IMR-90 (cell line): ENCODE data around the gene TNS1. TPM values are rescaled to one million over a fixed set of nuclear protein-coding genes. Genes with fewer than 3 reads are reported as not detected.

Experiments used
- ATAC-seq: fragments of 200-7000 bp; cut with Tn5 transposase; 2 replicates; pipeline ENCODE4 v1.9.1; 2020; ENCODE audit warnings: low read depth, mild to moderate bottlenecking, moderate library complexity
- BruUV-seq: library from RNA; stranded (reverse); fragments of 400-500 nt; replicated peaks from 2 replicates; lab custom pipeline; 2021; lab: Mats Ljungman, UMichigan
- CTCF ChIA-PET: fragments of 300-600 bp; formaldehyde crosslinking; extraction: SDS; loops from one replicate; lab custom pipeline; 2021; ENCODE audit warnings: antibody characterized with exemption; lab: Yijun Ruan, JAX
- POLR2A ChIA-PET: fragments of 300-600 bp; sonication (Branson Sonifier 250); formaldehyde crosslinking; loops from one replicate; lab custom pipeline; 2022; ENCODE audit warnings: antibody characterized with exemption; ENCODE audit not compliant: unreplicated experiment; lab: Charles Lee
- DNase-seq: peaks from one replicate; pipeline ENCODE4 v3.0.0; 2013
- H2AFZ ChIP-seq: replicated peaks from 2 replicates; pipeline ENCODE3; 2013; ENCODE audit warnings: low read length, mild to moderate bottlenecking; ENCODE audit not compliant: poor library complexity
- H2AK5ac ChIP-seq: 2 replicates; pipeline ENCODE4 v1.6.1; 2013; ENCODE audit warnings: low read depth, low read length, inconsistent platforms
- H2AK9ac ChIP-seq: replicated peaks from 2 replicates; pipeline ENCODE3; 2013; ENCODE audit warnings: mild to moderate bottlenecking, low read depth, low read length, moderate library complexity; ENCODE audit not compliant: poor library complexity
- H2BK120ac ChIP-seq: 2 replicates; pipeline ENCODE4 v1.6.1; 2013; ENCODE audit warnings: low read depth, low read length, inconsistent platforms
- H2BK15ac ChIP-seq: 3 replicates; pipeline ENCODE4 v1.6.1; 2013; ENCODE audit warnings: low read depth, low read length, inconsistent platforms
- H2BK20ac ChIP-seq: 2 replicates; pipeline ENCODE4 v1.6.1; 2013; ENCODE audit warnings: low read depth, mild to moderate bottlenecking, inconsistent platforms, low read length, moderate library complexity
- H2BK5ac ChIP-seq: 2 replicates; pipeline ENCODE4 v1.6.1; 2013; ENCODE audit warnings: mild to moderate bottlenecking, low read depth, low read length, inconsistent platforms; ENCODE audit not compliant: poor library complexity, severe bottlenecking
- H3K14ac ChIP-seq: replicated peaks from 2 replicates; pipeline ENCODE4 v1.6.1; 2013; ENCODE audit warnings: low read depth, low read length, inconsistent platforms
- H3K18ac ChIP-seq: 2 replicates; pipeline ENCODE4 v1.6.1; 2013; ENCODE audit warnings: low read depth, low read length, control low read depth
- H3K23ac ChIP-seq: 2 replicates; pipeline ENCODE4 v1.6.1; 2013; ENCODE audit warnings: low read depth, low read length, inconsistent platforms
- H3K27ac ChIP-seq: 2 replicates; pipeline ENCODE4 v1.5.1; 2013; ENCODE audit warnings: mild to moderate bottlenecking, control low read depth, low read length; ENCODE audit not compliant: insufficient read depth
- H3K27me3 ChIP-seq: 2 replicates; pipeline ENCODE4 v1.6.1; 2013; ENCODE audit warnings: low read length; ENCODE audit not compliant: control insufficient read depth, insufficient read depth
- H3K36me3 ChIP-seq: 2 replicates; pipeline ENCODE4 v1.6.1; 2013; ENCODE audit warnings: low read length, mixed read lengths; ENCODE audit not compliant: control insufficient read depth, insufficient read depth
- H3K4ac ChIP-seq: 2 replicates; pipeline ENCODE4 v1.6.1; 2013; ENCODE audit warnings: low read depth, low read length, inconsistent platforms
- H3K4me1 ChIP-seq: 2 replicates; pipeline ENCODE4 v1.6.1; 2013; ENCODE audit warnings: low read length, mixed read lengths; ENCODE audit not compliant: control insufficient read depth, insufficient read depth
- H3K4me2 ChIP-seq: 2 replicates; pipeline ENCODE4 v1.6.1; 2013; ENCODE audit warnings: low read depth, mild to moderate bottlenecking, control low read depth, low read length, moderate library complexity
- H3K4me3 ChIP-seq: 2 replicates; pipeline ENCODE4 v1.5.1; 2013; ENCODE audit warnings: low read depth, mild to moderate bottlenecking, control low read depth, low read length, moderate library complexity; ENCODE audit not compliant: insufficient read depth
- H3K56ac ChIP-seq: 2 replicates; pipeline ENCODE4 v1.6.1; 2013; ENCODE audit warnings: low read length, inconsistent platforms; ENCODE audit not compliant: insufficient read depth; ENCODE audit errors: extremely low read depth
- H3K79me1 ChIP-seq, 2 experiments: 2 replicates each; pipeline ENCODE4 v1.6.1; 2013; ENCODE audit warnings: low read length in 2 of 2, inconsistent platforms in 1 of 2, low read depth in 1 of 2
- H3K9ac ChIP-seq: 2 replicates; pipeline ENCODE4 v1.6.1; 2013; ENCODE audit warnings: low read depth, low read length, control low read depth
- H3K9me1 ChIP-seq: 2 replicates; pipeline ENCODE4 v1.6.1; 2013; ENCODE audit warnings: low read length, inconsistent platforms; ENCODE audit not compliant: insufficient read depth
- H3K9me3 ChIP-seq: 2 replicates; pipeline ENCODE4 v1.6.1; 2013; ENCODE audit warnings: low read length; ENCODE audit not compliant: control insufficient read depth, insufficient read depth
- H4K20me1 ChIP-seq: 2 replicates; pipeline ENCODE4 v1.6.1; 2013; ENCODE audit warnings: low read length, inconsistent platforms; ENCODE audit not compliant: insufficient read depth
- H4K5ac ChIP-seq: 2 replicates; pipeline ENCODE4 v1.6.1; 2013; ENCODE audit warnings: mild to moderate bottlenecking, low read depth, low read length, control low read depth
- H4K8ac ChIP-seq, 2 experiments: 2 replicates each; pipeline ENCODE4 v1.6.1; 2013; ENCODE audit warnings: low read depth in 2 of 2, low read length in 2 of 2, control low read depth in 1 of 2, inconsistent platforms in 1 of 2
- H4K91ac ChIP-seq: 2 replicates; pipeline ENCODE4 v1.6.1; 2013; ENCODE audit warnings: low read depth, low read length, inconsistent platforms; ENCODE audit not compliant: insufficient read depth
- ELK1 ChIP-seq: fragments of 150-350 bp; IDR thresholded peaks from 2 replicates; pipeline ENCODE4 v1.6.1; 2016; ENCODE audit warnings: low read depth, mild to moderate bottlenecking, low read length, moderate library complexity, borderline replicate concordance
- MAZ ChIP-seq: IDR thresholded peaks from 2 replicates; pipeline ENCODE4 v1.6.1; 2012; ENCODE audit warnings: low read depth, mild to moderate bottlenecking, low read length, improper control_type of control experiment, moderate library complexity, borderline replicate concordance
- WGBS, 2 experiments: methylation state at CpG; one replicate each; pipeline versions ENCODE4 v1.1.5 to v1.1.7; 2013; ENCODE audit warnings: missing lambda C conversion rate in 2 of 2; ENCODE audit not compliant: insufficient read length in 1 of 2; ENCODE audit errors: extremely low coverage in 2 of 2; 5-methylcytosine and 5-hydroxymethylcytosine counted together
- dilution Hi-C: fragments of 300-500 bp; cut with HindIII; formaldehyde crosslinking; loops from one replicate; pipeline ENCODE4 v1.14.3; 2018; ENCODE audit warnings: low sequenced_read_pairs; ENCODE audit not compliant: unreplicated experiment
- in situ Hi-C: fragments of 300-500 bp; cut with MboI; formaldehyde crosslinking; loops from 3 replicates; pipeline ENCODE4 v1.14.3; 2019; ENCODE audit warnings: low sequenced_read_pairs, inconsistent platforms, mixed read lengths
- intact Hi-C: fragments of 100-400 bp; cut with micrococcal nuclease; formaldehyde crosslinking; loops from 2 replicates; pipeline ENCODE4 v1.10.0; 2022
- polyA plus RNA-seq, 3 experiments: library from polyadenylated mRNA; depleted of rRNA; stranded (reverse); fragments of >200 nt; gene quantifications; 2 replicates each; pipeline ENCODE4 v1.2.3, GENCODE V29; 2012; ENCODE audit warnings: low replicate concordance in 1 of 3
- total RNA-seq: library from RNA; depleted of rRNA; stranded (reverse); fragments of >200 nt; gene quantifications from 2 replicates; pipeline ENCODE4 v1.2.3, GENCODE V29; 2012

The TNS1 gene
- total and polyA plus RNA-seq, 2 of the 4 experiments (the other 2 are of a cell fraction), result 41.1 to 45.2 TPM

- intact Hi-C loops, result no loop called here
- dilution Hi-C loops, result no loop called here
- Histone ChIP-seq H4K20me1 (no peaks in the 10 kb centered on the region), H3K79me1 (peaks cover 37 to 89% of the 10 kb centered on the region in 2 experiments), H3K4me1 (peaks cover 60% of the 10 kb centered on the region), H2BK120ac (peak overlapping the region; percentile 99), H3K27ac (peak overlapping the region; percentile 91), H3K9me3 (no peaks in the 10 kb centered on the region), H2AFZ (peak overlapping the region; percentile 69), H4K8ac (peak overlapping the region; percentile 99 to 100), H3K14ac (peak overlapping the region; percentile 100), H2AK5ac (peak overlapping the region; percentile 99), H2BK15ac (peak overlapping the region; percentile 93), H2BK20ac (peak overlapping the region; percentile 95), H3K9ac (peak overlapping the region; percentile 54), H4K5ac (peak overlapping the region; percentile 92), H4K91ac (peak overlapping the region; percentile 99), H2BK5ac (peak overlapping the region; percentile 99), H3K4me2 (peak overlapping the region; percentile 40), H3K27me3 (no peaks in the 10 kb centered on the region), H3K18ac (peak overlapping the region; percentile 95), H3K56ac (peak overlapping the region; percentile 96), H3K4me3 (no peak overlapping the region), H2AK9ac (peak overlapping the region; percentile 79), H3K36me3 (peaks cover 10% of the 10 kb centered on the region; the same call in 1 of the 2 replicates), H3K9me1 (peaks cover 34% of the 10 kb centered on the region), H3K23ac (peak overlapping the region; percentile 100), H3K4ac (peak overlapping the region; percentile 100)
- in situ Hi-C loops, result no loop called here
- BruUV-seq, result no TSS peak
- peak; percentile 44 for DNase-seq
- ATAC-seq, result peak; percentile 47
- CTCF ChIA-PET, result interaction anchor here (1.8 to 2.0 kb wide), 2 partner anchors 13 to 22 kb away, joined by 4 read pairs; no protein-coding TSS in a partner anchor
- TF ChIP-seq MAZ, result peak; percentile 72; the same call in 1 of the 2 replicates
- no peak for TF ChIP-seq ELK1
- 40% methylated on average over 3 of the region's 8 CpGs; no CpG with 5 or more reads in 1 of the 2 experiments for WGBS, 2 experiments
- POLR2A ChIA-PET, result no interaction called here
Measured at GRCh38 chr2:217920879-217921603, 81.8 kb downstream of the TNS1 start.
